GM04504 (cell line): ENCODE data around the gene ABCD1.
"Not testable (repeated sequence)": the region's sequence is repeated elsewhere in the genome, so short reads cannot be mapped to it uniquely, and the experiment has no call there.

Experiments
- DNase-seq: peaks from one replicate; pipeline ENCODE4 v3.0.0-alpha.2; 2012; ENCODE audit warnings: low read depth

The ABCD1 gene

DNA sequence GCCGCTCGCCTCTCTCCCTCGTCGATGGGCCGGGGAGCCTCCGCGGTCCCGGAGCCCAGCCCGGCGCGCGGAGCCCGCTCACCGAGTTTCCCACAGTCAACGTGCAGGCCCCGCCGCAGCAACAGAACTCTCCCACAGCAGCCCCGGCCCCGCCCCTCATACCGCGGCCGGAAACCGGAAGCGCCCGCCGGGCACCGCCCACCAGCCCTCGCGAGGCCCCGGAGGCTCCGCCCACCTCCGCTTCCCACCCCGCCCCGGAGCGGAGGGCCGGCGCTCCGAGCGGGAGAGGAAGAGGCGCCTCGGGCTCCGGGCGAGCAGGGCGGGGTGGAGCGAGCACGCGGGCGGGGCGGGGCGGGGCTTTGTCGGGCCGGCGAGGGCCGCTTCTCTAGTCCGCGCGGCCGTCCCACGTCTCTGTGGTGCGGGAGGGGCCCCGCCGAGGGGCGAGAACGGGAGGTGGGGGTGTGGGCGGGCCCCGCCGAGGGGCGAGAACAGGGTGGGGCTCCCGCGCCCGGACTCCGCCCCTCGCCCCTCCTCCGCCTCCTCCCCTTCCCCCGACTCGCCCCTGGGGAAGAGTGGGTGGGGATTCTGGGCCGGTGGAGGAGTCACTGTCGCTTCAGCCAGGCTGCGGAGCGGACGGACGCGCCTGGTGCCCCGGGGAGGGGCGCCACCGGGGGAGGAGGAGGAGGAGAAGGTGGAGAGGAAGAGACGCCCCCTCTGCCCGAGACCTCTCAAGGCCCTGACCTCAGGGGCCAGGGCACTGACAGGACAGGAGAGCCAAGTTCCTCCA, at the start of gene ABCD1, which contains the start of gene BCAP31:
ABCD1 (plus strand) TSS at position 605 of the 787 bp plus-strand sequence. CDS start 411 bp downstream, outside the sequence.
BCAP31 (minus strand) TSS at position 136 of the 787 bp plus-strand sequence. CDS start 1,143 bp downstream, outside the sequence.
- peak; percentile 76 for DNase-seq

DNA sequence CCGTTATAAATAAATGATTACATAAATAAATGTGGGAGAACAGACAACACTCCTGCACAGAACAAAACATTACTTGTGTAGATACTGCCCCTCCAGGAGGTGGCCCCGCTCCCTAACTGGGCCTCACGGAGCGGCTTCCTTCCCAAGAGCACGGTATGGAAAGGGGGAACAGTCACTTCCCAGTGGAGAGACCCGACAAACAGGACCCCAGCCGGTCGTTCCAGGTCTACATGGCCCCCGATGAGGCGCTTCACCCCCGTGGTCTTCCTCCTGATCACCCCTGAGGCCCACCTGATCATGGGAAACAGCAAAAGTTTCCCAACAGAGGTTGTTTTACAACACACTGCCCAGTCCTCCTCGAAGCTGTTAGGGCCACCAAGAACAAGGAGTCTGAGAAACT, 43.5 kb upstream of the ABCD1 start:
- no peak for DNase-seq

DNA sequence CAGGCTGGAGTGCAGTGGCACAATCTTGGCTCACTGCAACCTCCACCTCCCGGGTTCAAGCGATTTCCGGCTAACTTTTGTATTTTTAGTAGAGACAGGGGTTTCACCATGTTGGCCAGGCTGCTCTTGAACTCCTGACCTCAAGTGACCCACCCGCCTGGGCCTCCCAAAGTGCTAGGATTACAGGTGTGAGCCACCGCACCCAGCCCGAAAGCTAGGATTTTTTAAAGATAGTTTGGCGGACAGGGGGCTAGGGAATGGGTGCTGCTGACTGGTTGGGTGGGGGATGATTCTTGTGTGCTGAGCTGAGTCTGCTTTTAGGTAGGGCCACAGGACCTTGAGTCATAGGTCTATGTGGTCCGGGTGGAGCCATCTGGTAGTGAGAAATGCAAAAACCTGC, 41.2 kb upstream of the ABCD1 start:
- not testable (repeated sequence) for DNase-seq

DNA sequence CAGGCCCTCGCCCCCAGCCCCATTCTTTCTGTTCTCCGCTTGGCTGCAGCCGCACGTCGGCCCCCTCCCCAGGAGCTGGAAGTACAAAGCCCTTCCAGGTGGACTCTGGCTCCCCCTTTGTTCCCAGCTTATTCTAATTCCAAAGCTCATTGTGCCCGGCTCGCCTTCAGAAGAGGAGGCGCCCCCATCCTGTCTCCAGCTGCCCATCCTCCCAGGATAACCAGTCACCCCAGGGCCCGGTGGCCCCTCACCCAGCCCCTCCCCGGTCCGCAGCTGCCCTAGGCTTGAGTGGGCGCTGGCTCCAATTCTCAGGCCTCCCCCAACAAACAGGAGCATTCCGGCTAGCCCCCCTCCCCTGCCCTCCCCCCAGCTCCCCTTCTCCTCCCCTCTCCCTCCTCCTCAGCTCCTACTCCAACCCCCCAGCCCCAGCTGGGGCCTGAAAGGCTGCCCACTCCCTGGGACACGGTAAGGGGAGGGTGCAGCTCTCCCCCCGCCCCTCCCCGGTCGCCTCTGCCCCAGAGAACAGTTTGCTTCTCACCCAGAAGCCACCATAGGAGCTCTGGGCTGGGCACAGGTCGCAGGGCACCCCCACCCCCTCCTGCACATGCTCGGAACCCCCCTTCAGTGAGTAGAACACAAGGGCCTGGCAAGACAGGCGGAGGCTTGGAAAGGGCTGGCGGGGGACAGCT, 40.0 kb upstream of the ABCD1 start:
- DNase-seq, result no peak

DNA sequence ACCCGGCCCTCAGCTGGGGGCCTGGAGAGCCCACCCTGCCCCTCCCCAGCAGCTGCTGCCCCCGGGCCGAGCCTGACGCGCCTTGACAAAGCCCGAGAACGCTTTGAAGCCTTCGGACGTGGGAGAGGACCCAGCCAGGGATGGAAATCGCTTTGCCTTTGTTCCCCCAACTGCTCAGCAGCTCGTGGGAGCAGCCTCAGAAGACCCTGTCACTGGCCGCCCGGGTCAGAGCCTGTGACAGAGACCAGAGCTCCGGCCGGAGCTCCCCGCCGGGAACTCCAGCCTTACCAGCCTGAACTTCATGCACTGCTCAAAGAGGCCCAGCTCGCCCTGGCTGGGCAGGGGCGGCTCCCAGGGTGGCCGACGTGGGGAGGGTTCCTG, 39.5 kb upstream of the ABCD1 start:
- no peak for DNase-seq

DNA sequence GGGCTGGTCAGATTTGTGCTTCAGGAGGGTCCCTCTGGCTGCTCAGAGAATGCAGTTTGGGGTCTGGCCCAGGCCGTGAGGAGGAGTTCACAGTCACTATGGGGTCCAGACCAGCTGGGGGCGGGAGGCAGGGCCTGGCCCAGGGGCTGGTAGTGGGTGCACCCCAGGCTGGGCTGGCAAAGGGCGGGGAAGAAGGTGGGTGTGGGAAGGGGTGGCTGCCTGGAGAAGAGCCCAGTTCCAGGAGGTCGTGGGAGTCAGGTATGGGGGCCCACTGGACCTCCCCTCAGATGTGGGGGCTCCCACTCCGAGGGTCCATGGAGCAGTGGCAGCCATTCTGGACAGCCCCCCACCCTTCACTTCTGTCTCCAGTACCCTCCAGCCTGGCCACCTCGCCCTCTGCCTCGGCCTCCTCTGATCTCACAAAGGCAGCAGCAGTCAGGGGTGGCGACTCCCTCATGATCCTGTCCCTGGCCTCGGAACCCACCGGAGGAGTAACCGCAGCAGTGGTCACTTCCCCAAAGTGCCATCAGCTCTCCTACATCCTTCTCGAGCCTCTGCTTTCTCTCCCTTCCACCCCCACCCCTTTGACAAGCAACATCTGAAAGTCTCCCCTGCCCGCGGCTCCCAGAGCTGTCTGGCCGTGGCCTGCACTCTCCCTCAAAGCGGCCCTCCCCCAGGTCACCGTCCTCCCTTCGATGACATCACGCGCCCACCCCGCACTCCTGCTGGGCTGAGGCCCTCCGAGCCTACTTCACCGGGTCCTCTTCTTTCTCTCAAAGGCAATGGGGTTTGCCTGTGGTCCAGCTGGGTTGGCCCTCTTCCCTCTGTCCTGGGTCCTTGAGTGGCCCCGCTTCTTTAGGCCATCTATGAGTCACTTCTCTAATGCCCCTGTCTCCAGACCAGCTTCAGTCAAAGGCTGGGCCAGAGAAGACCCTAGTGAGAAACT, 38.6 kb upstream of the ABCD1 start:
- DNase-seq, result no peak

DNA sequence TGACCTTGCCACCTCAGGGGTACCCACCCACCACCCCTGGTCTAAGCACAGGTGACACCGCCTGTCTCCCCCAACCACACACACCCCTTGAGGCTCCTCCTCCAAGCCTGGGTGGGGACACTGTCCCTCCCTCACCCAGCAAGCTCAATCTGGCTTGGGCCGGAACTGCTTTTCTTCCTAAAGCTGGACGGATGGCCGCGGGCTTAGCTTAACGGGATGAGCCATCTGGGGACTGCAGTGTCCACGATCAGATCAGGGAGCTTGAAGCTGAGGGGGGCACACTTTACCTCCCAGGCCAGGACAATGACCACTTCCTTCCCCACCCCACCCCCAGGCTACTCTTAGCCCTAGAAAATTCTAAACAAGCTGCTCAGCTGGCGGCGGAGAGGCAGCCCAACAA, 37.9 kb upstream of the ABCD1 start:
- DNase-seq, result no peak

DNA sequence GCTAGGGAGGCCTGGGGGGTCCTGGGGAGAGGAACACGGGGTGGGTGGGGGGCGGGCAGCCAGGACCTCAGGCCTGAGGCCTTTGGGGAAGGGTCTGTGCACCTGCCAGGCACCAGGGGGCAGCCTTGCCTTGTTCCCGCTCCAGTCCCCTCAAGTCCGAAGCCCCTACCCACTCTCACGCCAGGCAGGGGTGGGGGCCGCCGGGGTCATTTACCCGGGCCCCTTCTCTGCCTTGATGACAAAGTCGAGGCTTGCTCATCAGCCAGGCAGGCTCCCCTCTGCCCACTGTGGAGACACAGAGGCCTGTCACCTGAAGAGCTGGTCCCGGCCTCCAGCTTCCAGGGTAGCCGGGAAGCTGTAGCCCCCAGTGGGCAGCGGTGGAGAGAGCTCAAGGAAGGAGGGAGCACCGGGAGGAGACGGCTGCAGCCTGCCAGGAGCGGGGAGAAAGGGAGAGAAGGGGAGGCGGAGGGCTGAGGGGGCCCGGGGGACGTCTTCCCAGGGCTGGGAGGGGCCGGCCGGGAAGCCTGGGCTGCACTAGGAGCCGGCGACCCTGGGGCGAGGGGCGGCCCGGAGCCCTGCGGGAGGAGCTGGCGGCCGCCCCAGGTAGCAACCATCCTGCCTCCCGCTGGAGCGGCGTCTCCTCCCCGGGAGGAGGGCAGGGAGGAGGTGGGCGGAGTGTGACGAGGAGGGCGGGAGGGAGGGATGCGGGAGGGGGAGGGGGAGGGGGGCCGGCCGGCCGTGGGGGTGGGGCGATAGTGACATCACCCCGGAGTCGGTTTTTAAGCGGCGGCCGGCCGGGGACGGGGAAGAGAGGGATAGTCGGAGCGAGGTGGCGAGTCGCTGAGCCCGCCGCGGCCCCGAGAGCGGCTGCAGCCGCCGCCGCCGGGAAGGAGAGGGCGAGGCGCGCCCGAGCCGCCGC, 37.3 kb upstream of the ABCD1 start, which contains the start of gene SLC6A8:
SLC6A8 (plus strand) TSS at position 806 of the 919 bp plus-strand sequence. CDS start 649 bp downstream, outside the sequence.
- peak; percentile 27 for DNase-seq

DNA sequence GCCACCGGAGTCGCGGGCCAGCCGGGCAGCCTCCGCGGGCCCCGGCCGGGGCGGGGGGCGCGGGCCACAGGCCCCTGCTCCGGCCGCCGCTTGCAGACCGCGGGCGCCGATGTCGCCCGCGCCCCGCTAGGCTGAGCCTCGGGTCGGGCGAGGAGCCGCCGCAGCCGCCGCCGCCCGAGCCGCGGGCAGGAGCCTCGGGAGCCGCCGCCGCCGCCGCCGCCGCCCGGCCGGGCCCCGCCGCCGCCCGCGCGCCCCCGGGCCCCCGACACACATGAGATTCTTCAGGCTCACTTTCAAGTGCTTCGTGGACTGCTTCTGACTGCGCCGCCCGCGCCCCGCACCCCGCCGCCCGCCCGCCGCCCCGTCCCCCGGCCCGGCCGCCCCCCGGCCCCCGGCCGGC, 36.6 kb upstream of the ABCD1 start:
- no peak for DNase-seq

DNA sequence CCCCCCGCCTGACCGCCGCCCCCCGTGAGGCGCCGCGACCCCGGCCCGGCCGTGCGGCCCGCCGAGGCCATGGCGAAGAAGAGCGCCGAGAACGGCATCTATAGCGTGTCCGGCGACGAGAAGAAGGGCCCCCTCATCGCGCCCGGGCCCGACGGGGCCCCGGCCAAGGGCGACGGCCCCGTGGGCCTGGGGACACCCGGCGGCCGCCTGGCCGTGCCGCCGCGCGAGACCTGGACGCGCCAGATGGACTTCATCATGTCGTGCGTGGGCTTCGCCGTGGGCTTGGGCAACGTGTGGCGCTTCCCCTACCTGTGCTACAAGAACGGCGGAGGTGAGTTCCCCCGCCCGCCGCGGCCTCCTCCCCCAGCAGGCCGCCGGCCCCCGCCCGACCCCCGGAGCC, 36.1 kb upstream of the ABCD1 start:
- DNase-seq, result no peak

DNA sequence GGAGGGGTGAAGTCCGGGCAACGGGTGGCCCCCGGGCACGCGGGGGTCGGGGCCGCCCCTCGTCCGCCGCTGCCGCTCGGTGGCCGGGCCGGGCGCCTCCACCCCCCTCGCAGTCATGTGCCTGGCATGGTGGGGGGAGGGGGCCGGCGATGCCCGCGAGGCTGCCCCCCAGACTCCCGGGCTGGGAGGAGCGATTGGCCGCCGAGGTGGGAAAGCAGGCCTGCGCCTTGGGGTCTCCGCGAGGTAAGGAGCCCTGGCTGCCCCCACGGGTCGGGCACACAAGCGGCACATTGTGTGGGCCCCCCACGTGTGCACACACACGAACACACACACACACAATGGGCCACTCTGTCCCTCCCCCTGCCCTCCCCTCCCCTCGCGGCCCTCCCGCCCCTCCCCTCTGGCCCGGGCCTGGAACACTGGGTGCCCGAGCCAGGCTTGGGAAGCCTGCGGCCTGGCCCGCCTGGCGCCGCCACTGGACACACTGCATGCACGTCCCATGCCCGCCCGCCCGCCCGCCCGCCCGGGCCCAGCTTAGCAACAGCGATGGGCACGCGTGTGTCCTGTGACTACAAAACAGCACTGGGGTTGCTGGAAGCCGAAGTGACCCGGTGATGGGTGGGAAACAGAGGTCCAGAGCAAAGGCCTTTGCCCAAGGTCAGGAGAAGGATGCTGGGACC, 35.6 kb upstream of the ABCD1 start:
- DNase-seq, result peak; percentile 9

DNA sequence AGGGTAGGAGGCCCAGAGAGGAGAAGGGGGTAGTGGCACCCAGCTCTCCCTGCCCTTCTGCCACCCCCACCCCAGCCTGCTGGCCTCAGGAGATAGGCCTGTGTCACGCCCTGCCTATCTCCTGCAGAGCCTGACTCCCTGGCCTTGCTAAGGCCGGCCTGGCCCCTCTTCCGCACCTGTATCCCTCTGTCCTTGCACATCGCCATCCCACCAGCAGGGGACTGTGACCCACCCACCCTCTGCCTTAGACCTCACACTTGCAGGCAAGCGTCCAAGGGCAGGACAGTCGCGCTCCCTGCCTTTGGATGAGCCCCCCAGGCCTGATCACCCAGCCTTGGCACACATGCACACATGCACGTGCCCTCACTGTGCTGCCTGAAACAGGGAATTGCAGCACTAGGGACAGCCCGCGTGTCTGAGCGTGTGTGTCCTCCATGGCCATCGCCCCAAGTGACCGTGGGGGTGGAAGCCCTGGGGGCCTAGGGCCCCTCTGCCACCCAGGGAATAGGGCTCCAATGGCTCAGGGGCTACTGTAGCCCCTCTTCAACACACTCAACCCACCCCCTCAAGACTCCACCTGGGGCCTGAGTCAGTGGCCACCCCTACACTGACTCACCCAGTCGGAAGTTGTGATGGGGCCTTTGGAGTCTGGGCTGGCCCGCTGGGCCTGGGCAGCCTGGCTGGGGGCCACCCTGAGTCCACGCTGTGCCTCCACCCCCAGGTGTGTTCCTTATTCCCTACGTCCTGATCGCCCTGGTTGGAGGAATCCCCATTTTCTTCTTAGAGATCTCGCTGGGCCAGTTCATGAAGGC, 34.8 kb upstream of the ABCD1 start:
- no peak for DNase-seq

DNA sequence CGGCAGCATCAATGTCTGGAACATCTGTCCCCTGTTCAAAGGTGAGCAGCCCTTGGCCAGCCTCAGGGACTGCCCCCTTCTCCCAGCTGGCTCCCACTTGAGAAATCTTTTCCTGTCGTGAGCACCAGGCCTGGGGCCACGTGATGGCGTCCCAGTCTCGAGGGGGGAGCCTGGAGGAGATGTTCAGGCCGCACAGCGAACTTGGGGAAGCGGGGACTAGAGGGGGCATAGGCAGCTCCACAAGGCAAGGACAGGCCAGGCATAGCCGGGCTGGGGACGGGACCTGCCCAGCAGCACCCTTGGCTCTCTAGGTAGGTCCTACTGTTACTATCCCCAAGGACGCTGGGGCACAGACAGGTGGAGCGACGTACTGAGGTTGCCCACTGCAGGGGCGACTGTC, 34.2 kb upstream of the ABCD1 start:
- DNase-seq, result no peak

DNA sequence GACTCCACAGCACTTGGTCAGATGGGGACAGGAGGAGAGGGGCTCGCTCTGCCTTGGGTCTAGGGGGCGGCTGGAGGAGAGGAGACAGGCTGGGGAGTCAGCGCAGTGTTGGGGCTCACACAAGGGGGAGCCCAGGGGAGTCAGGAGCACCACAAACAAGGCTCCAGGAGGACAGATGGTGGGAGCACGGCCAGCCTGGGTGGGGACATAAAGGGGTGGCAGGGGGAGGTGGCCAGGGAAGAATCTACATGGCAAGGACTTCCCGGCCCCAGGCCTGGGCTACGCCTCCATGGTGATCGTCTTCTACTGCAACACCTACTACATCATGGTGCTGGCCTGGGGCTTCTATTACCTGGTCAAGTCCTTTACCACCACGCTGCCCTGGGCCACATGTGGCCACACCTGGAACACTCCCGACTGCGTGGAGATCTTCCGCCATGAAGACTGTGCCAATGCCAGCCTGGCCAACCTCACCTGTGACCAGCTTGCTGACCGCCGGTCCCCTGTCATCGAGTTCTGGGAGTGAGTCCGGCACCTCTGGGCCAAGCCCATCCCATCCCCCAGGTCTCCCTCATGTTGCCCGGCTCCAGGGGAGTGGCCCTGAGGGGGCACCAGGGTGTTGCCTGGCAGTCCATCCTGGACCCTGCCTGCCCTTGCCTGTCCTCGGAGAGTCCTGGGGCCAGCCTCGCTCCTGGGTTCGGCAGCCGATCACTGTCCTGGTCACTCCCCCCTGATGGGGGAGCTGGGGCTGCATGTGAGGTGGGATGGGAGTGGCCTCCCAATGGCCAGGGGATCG, 33.4 kb upstream of the ABCD1 start:
- DNase-seq, result not testable (repeated sequence)

DNA sequence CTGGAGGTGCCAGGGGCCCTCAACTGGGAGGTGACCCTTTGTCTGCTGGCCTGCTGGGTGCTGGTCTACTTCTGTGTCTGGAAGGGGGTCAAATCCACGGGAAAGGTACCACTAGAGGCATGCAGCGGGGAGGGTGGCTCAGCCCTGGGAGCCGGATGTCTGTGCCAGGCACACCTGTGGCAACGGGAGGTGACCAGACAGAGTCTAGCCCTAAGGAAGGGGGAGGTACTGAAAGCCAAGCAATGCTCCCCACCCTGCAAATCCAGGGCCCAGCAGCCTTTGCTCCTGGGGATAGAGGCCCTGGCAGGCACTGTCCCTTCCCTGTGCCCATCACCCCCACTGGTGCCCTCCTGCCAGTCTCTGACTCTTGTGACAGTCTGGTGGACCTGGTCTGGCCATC, 32.7 kb upstream of the ABCD1 start:
- no peak for DNase-seq

DNA sequence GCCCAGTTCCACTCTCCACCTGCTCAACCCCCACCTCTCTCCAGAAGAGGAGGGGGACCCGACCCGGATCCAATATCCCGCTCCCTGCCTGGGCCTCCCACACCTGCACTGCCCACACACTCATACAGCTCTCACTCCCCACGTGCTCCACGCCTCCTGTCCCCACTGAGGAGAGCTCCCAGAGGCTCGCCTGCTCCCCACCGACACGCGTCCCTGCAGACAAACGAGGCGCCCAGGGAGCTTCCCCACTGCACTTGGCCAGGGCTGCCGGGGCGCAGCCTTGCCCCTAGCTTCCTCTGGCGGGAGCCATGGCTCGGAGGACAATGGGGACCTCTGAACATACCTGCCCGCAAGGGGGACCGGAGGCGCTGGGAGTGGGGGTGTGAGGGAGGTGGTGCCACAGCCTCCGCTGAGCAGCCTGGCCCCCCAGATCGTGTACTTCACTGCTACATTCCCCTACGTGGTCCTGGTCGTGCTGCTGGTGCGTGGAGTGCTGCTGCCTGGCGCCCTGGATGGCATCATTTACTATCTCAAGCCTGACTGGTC, 32.0 kb upstream of the ABCD1 start:
- no peak for DNase-seq

DNA sequence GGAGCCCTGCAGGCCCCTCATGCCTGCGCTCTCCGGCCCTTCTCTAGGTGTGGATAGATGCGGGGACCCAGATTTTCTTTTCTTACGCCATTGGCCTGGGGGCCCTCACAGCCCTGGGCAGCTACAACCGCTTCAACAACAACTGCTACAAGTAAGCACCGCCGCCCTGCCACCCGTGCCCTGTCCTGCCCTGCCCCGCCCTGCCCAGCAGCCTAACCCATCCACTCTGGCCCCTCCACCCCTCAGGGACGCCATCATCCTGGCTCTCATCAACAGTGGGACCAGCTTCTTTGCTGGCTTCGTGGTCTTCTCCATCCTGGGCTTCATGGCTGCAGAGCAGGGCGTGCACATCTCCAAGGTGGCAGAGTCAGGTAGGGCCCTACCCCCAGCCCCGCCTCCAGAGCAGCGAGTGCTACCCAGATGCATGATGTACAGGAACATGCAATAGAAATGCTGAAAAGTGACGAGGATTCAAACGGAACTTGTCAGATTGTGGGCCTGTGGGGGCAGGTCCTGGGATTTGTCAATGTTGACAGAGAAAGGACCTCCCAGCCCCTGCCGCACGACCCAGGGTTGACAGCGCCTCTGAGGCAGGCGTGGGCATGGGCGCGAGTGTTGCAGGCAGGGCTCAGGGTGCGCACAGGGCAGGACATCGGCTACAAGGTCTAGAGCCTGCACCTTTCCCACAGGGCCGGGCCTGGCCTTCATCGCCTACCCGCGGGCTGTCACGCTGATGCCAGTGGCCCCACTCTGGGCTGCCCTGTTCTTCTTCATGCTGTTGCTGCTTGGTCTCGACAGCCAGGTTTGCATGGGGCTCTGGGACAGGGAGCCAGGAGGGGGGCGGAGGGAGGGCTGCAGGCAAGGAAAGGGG, 31.2 kb upstream of the ABCD1 start:
- DNase-seq, result no peak
